Lung (tissue), 12 donors: ENCODE measurements around the gene TTC28. TPM values are rescaled to one million over a fixed set of nuclear protein-coding genes. Genes with fewer than 3 reads are reported as not detected.
"Not testable (repeated sequence)": the region's sequence is repeated elsewhere in the genome, so short reads cannot be mapped to it uniquely, and the experiment has no call there.

ENCODE experiments used
- ATAC-seq: fragments of 200-7000 bp; cut with Tn5 transposase; one replicate; pipeline ENCODE4 v1.9.1; 2020; ENCODE audit warnings: moderate number of reproducible peaks; ENCODE audit not compliant: insufficient read depth, low FRiP score
- DNase-seq, 3 donors: peaks; one replicate each; pipeline ENCODE4 v3.0.0-alpha.2; 2013 to 2017
- H3K27ac ChIP-seq, 2 donors: one replicate each; pipeline ENCODE4 v1.5.1; 2013; ENCODE audit warnings: mild to moderate bottlenecking in 2 of 2, moderate library complexity in 2 of 2, control low read depth in 1 of 2, inconsistent platforms in 1 of 2, low read depth in 1 of 2, low read length in 1 of 2
- H3K27me3 ChIP-seq, 3 donors: one replicate each; pipeline ENCODE4 v1.5.1; 2013; ENCODE audit warnings: low read length in 2 of 3; ENCODE audit not compliant: control insufficient read depth in 3 of 3, insufficient read depth in 3 of 3
- H3K36me3 ChIP-seq, 4 donors: one replicate each; pipeline ENCODE4 v1.5.1; 2013; ENCODE audit warnings: low read length in 4 of 4, mild to moderate bottlenecking in 1 of 4, moderate library complexity in 1 of 4; ENCODE audit not compliant: control insufficient read depth in 4 of 4, insufficient read depth in 4 of 4
- H3K4me1 ChIP-seq, 5 donors: one replicate each; pipeline ENCODE4 v1.5.1; 2013; ENCODE audit warnings: low read length in 5 of 5, mild to moderate bottlenecking in 2 of 5, moderate library complexity in 1 of 5; ENCODE audit not compliant: control insufficient read depth in 5 of 5, insufficient read depth in 5 of 5
- H3K4me3 ChIP-seq: one replicate; pipeline ENCODE4 v1.5.1; 2013; ENCODE audit warnings: mild to moderate bottlenecking, control low read depth, moderate library complexity
- H3K9ac ChIP-seq, 2 donors: one replicate each; pipeline ENCODE4 v1.5.1; 2013; ENCODE audit warnings: low read length in 2 of 2, control low read depth in 1 of 2; ENCODE audit not compliant: insufficient read depth in 1 of 2
- H3K9me3 ChIP-seq, 4 donors: one replicate each; pipeline ENCODE4 v1.5.1; 2013; ENCODE audit warnings: low read length in 3 of 4, mild to moderate bottlenecking in 1 of 4, moderate library complexity in 1 of 4; ENCODE audit not compliant: control insufficient read depth in 4 of 4, insufficient read depth in 3 of 4
- CTCF ChIP-seq: IDR thresholded peaks from 2 replicates; pipeline ENCODE4 v1.5.1; 2012; ENCODE audit warnings: mild to moderate bottlenecking; ENCODE audit errors: control extremely low read depth, extremely low read depth
- WGBS, 2 donors: extraction: QIAGEN DNeasy Blood & Tissue Kit; methylation state at CpG; one replicate each; pipeline ENCODE4 v1.1.7; 2013; 5-methylcytosine and 5-hydroxymethylcytosine counted together
- polyA plus RNA-seq, 2 donors: library from polyadenylated mRNA; stranded (reverse); fragments of 200-250 nt; gene quantifications; one replicate each; pipeline ENCODE4 v1.2.1, GENCODE V29; 2013
- total RNA-seq, 2 donors: library from RNA; depleted of rRNA in 1 of 2; stranded (reverse); fragments of >200 nt in 1 of 2; gene quantifications; one replicate each; pipeline ENCODE4 v1.2.1, GENCODE V29; 2014 to 2021
- donor health status: control.
- donor health status: control.
- donor health status: Bipolar disorder and iron deficiency.
- donor health status: healthy.
- donor health status: DM: yes; HTN: yes; CAD: no.

Gene TTC28
- total and polyA plus RNA-seq, 4 donors = 4.7 to 72.2 (median 24.8) TPM

DNA sequence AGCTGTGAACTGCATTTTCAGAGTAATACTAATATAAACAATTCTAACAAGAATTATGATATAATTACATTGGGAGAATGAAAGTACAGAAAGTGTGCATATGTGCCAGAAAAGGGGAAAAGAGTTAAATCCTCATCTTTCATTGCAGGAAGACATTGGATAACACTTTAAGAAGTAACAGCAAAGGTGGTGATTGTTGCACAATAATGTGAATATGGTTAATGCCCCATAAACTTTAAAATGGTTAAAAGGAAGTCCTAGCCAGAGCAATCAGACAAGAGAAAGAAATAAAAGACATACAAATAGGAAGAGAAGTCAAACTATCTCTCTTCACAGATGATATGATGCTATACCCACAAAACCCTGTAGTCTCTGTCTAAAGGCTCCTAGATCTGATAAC is 111.5 kb downstream of the TTC28 start:
- TF ChIP-seq CTCF = no peak
- Histone ChIP-seq H3K36me3 (no peaks in the 10 kb centered on the region), H3K9me3 (no peaks in the 10 kb centered on the region), H3K4me3 (no peak overlapping the region), H3K27ac (no peak overlapping the region), H3K9ac (no peak overlapping the region), H3K4me1 (peaks cover 0 to 8% (median 0%) of the 10 kb centered on the region in 5 donors), H3K27me3 (no peaks in the 10 kb centered on the region)
- no peak for ATAC-seq
- no peak for DNase-seq

DNA sequence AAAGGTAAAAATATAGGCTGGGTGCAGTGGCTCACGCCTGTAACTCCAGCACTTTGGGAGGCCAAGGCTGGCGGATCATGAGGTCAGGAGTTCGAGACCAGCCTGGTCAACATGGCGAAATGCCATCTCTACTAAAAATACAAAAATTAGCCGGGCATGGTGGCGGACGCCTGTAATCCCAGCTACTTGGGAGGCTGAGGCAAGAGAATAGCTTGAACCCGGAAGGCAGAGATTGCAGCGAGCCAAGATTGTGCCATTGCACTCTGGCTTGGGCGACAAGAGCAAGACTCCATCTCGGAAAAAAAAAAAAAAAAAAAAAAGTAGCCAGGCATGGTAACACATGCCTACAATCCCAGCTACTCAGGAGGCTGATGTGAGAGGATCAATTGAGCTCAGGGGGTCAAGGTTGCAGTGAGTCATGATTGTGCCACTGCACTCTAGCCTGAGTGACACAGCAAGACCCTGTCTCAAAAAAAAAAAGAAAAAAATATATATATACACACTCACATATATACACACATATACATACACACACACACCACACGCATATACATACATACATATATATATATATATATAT is 112.6 kb downstream of the TTC28 start:
- H3K4me3 ChIP-seq, H3K27me3 ChIP-seq, H3K4me1 ChIP-seq, ATAC-seq, H3K9me3 ChIP-seq, H3K36me3 ChIP-seq, H3K27ac ChIP-seq, H3K9ac ChIP-seq, DNase-seq: not testable (repeated sequence)
- 92 to 96% methylated on average over 12 of the region's 12 CpGs for WGBS, 2 donors

- Histone ChIP-seq H3K9ac (no peak overlapping the region), H3K27me3 (no peaks in the 10 kb centered on the region), H3K36me3 (no peaks in the 10 kb centered on the region), H3K4me3 (no peak overlapping the region), H3K4me1 (no peaks in the 10 kb centered on the region), H3K27ac (no peak overlapping the region), H3K9me3 (no peaks in the 10 kb centered on the region)
- DNase-seq (no peak), ATAC-seq (no peak)
- no peak for TF ChIP-seq CTCF
- 90% methylated on average over 2 of the region's 2 CpGs for WGBS, 2 donors
These were observed 116.0 kb downstream of the TTC28 start for GRCh38 chr22:28563636-28564035.

DNA sequence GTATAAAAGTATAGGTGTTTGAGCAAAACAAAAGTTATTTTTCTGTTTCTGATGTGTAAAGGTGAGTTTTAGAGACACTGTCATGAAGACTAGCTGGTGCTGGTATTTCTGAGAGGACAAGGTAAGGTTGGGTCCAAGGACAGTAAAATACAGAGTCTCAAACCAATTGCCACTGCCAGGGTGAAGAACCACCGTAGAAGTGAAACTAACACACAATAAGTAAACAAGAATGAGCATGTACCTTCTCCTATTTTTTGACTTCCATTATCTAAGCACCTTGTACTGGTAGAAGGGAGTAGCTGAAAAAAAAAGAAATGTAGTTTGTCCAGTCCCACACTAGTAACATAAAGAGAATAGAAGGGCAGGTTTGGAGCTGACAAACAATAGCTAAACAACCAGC is 117.3 kb downstream of the TTC28 start:
- no peaks in the 10 kb centered on the region for H3K27me3 ChIP-seq
- H3K4me3 ChIP-seq = no peak overlapping the region
- DNase-seq = no peak
- no peak overlapping the region for H3K9ac ChIP-seq
- H3K27ac ChIP-seq = no peak overlapping the region
- TF ChIP-seq CTCF = no peak
- no peaks in the 10 kb centered on the region for H3K9me3 ChIP-seq
- WGBS, 2 donors = 79 to 86% methylated on average over 1 of the region's 1 CpG
- H3K36me3 ChIP-seq = no peaks in the 10 kb centered on the region
- no peak for ATAC-seq
- H3K4me1 ChIP-seq = no peaks in the 10 kb centered on the region

DNA sequence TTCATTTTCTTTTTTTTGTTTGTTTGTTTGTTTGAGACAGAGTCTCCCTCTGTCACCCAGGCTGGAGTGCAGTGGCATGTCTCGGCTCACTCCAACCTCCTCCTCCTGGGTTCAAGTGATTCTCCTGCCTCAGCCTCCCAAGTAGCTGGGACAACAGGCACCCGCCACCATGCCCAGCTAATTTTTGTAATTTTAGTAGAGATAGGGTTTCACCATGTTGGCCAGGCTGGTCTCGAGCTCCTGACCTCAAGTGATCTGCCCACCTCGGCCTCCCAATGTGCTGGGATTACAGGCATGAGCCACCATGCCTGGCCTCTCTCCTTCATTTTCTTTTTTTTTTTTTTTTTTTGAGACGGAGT is 118.9 kb downstream of the TTC28 start:
- H3K27me3 ChIP-seq, H3K4me3 ChIP-seq, H3K4me1 ChIP-seq, DNase-seq, H3K36me3 ChIP-seq, H3K9ac ChIP-seq, H3K9me3 ChIP-seq, ATAC-seq, H3K27ac ChIP-seq: not testable (repeated sequence)
- WGBS, 2 donors = 94 to 96% methylated on average over 4 to 5 of the region's 5 CpGs
